ENCODE data around the gene ADAMTS10.
"Not testable (repeated sequence)": the region's sequence is repeated elsewhere in the genome, so short reads cannot be mapped to it uniquely, and the experiment has no call there.

ADAMTS10 gene

DNA sequence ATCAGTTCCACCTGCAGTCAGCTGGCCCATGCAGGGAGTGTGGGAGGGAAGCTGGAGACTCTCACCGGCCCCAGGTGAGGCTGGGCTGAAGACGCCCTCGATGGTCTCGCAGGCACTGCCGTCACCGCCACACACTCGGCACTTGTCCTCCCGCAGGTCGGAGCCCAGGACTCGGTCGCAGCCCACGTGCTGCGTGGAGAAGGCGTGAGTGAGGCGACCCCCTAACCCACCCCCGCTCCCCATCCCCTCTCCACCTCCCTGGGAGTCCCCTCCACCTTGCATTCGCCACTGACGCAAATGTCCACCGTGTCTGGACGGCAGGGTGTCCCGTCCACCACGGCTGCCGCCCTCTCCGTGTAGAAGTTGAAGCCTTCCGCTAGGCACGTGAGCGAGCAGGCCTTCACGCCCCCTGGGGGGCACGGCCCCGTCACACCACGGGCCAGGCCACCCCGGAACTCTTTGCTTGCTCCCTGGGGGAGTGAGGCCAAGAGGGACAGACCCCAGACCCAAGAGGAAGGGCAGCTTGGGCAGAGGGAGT, 21.3 kb downstream of the ADAMTS10 start:
- H3K27me3 ChIP-seq (ENCODE audit: control insufficient read depth in 1 of 2, insufficient read depth in 2 of 2, low read length in 2 of 2), result no peaks in the 10 kb centered on the region
- no peaks in the 10 kb centered on the region for H3K9me3 ChIP-seq (ENCODE audit: low read length)
- no peak overlapping the region for H3K9ac ChIP-seq (ENCODE audit: low read length)
- H3K36me3 ChIP-seq (ENCODE audit: insufficient read depth, low read length), result peaks cover 4% of the 10 kb centered on the region
- peaks cover 7% of the 10 kb centered on the region for H3K4me1 ChIP-seq (ENCODE audit: insufficient read depth, low read length)
- no peak overlapping the region for H3K4me3 ChIP-seq (ENCODE audit: low read depth in 1 of 2, low read length in 2 of 2)
- H3K27ac ChIP-seq (ENCODE audit: low read depth, low read length), result no peak overlapping the region

DNA sequence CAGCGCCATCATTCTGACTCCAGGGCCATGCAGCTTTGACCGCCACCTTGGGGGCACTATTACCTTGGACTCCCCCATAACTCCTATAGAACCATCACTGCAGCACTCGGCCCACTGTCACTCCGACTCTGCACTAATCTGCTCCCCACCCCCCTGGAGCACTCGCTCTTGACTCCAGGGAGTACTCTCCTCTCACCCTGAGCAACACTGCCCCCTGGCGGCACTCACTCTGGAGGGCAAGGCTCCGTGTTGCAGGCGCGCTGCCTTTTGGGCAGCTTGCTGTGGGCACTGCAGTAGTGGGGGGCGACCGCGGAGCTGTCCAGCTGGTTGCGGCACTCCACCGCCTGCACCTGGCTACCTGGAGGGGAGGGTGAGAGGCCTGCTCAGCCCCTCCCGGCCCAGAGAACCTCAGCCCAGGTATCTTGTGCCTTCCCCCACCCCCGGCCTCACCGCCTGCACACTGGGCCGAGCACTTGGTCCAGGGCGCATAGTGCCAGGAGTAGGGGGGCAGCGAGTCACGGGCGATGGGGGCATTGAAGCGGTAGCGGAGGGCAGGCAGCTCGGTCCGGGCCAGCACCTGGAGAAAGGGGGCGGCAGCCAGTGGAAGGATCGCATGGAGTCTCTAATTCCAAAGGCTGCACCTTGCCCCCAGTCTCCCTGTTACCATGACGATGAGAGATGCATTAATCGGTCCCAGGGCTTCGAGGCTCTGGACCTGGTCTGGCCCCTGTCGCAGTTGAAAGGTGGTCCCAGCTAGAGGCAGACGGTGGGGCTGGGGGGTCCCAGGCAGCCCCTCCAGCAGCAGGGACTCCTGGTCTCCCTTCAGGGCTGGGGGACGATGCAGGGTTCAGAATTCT, 24.4 kb downstream of the ADAMTS10 start:
- Histone ChIP-seq H3K27ac (ENCODE audit: low read depth, low read length) (no peak overlapping the region), H3K4me1 (ENCODE audit: insufficient read depth, low read length) (no peaks in the 10 kb centered on the region), H3K9me3 (ENCODE audit: low read length) (no peaks in the 10 kb centered on the region), H3K36me3 (ENCODE audit: insufficient read depth, low read length) (peaks cover 5% of the 10 kb centered on the region), H3K9ac (ENCODE audit: low read length) (no peak overlapping the region), H3K4me3 (ENCODE audit: low read depth in 1 of 2, low read length in 2 of 2) (no peak overlapping the region), H3K27me3 (ENCODE audit: control insufficient read depth in 1 of 2, insufficient read depth in 2 of 2, low read length in 2 of 2) (no peaks in the 10 kb centered on the region)

GRCh38 chr19:8584965-8585893, 25.3 kb downstream of the ADAMTS10 start:
- Histone ChIP-seq H3K27ac (ENCODE audit: low read depth, low read length) (no peak overlapping the region), H3K9me3 (ENCODE audit: low read length) (no peaks in the 10 kb centered on the region), H3K27me3 (ENCODE audit: control insufficient read depth in 1 of 2, insufficient read depth in 2 of 2, low read length in 2 of 2) (no peaks in the 10 kb centered on the region), H3K4me1 (ENCODE audit: insufficient read depth, low read length) (no peaks in the 10 kb centered on the region), H3K4me3 (ENCODE audit: low read depth in 1 of 2, low read length in 2 of 2) (no peak overlapping the region), H3K36me3 (ENCODE audit: insufficient read depth, low read length) (peaks cover 5% of the 10 kb centered on the region), H3K9ac (ENCODE audit: low read length) (no peak overlapping the region)

- Histone ChIP-seq H3K36me3 (ENCODE audit: insufficient read depth, low read length) (peaks cover 5% of the 10 kb centered on the region), H3K27me3 (ENCODE audit: control insufficient read depth in 1 of 2, insufficient read depth in 2 of 2, low read length in 2 of 2) (peaks cover 0 to 18% of the 10 kb centered on the region in 2 donors), H3K4me3 (ENCODE audit: low read depth in 1 of 2, low read length in 2 of 2) (no peak overlapping the region), H3K4me1 (ENCODE audit: insufficient read depth, low read length) (no peaks in the 10 kb centered on the region), H3K9ac (ENCODE audit: low read length) (no peak overlapping the region), H3K9me3 (ENCODE audit: low read length) (no peaks in the 10 kb centered on the region), H3K27ac (ENCODE audit: low read depth, low read length) (no peak overlapping the region)
Measured at GRCh38 chr19:8580710-8581281, 29.7 kb downstream of the ADAMTS10 start.

DNA sequence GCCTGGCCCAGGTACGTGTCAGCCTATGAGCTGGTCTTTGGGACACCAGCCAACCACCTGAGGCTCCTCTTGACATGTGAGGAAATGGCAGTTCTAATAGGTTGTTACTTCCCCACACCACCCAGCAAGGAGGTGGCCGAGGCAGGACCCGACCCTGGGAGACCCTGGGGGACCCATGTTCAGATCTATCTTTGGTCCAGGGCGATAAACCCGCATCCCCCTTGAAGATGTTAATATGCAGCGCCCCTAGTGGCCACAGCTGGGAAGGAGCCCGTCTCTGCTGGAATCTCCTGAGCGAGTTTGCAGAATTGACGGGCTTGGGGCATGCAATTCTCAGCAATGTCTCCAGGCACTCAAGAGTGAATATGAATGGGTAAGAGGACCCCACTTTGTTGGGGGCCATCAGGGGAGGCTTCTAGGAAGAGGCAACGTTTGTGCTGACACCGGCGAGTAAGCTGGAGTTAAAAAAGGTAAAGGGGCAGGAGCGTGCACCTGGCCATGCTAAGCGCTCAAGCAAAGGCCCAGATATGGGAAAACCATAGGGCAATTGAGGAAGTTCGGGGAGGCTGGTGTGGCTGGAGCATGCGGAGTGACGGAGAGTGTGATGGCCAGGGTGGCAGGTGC, 31.8 kb downstream of the ADAMTS10 start:
- Histone ChIP-seq H3K9ac (ENCODE audit: low read length) (no peak overlapping the region), H3K27me3 (ENCODE audit: control insufficient read depth in 1 of 2, insufficient read depth in 2 of 2, low read length in 2 of 2) (peaks cover 0 to 18% of the 10 kb centered on the region in 2 donors), H3K9me3 (ENCODE audit: low read length) (no peaks in the 10 kb centered on the region), H3K4me1 (ENCODE audit: insufficient read depth, low read length) (no peaks in the 10 kb centered on the region), H3K4me3 (ENCODE audit: low read depth in 1 of 2, low read length in 2 of 2) (no peak overlapping the region), H3K27ac (ENCODE audit: low read depth, low read length) (no peak overlapping the region), H3K36me3 (ENCODE audit: insufficient read depth, low read length) (no peaks in the 10 kb centered on the region)

- Histone ChIP-seq H3K27me3 (ENCODE audit: control insufficient read depth in 1 of 2, insufficient read depth in 2 of 2, low read length in 2 of 2) (peaks cover 0 to 18% of the 10 kb centered on the region in 2 donors), H3K9me3 (ENCODE audit: low read length) (no peaks in the 10 kb centered on the region), H3K36me3 (ENCODE audit: insufficient read depth, low read length) (no peaks in the 10 kb centered on the region), H3K4me1 (ENCODE audit: insufficient read depth, low read length) (no peaks in the 10 kb centered on the region), H3K27ac (ENCODE audit: low read depth, low read length) (no peak overlapping the region), H3K9ac (ENCODE audit: low read length) (no peak overlapping the region), H3K4me3 (ENCODE audit: low read depth in 1 of 2, low read length in 2 of 2) (no peak overlapping the region)
Measured at GRCh38 chr19:8577741-8578140, 32.8 kb downstream of the ADAMTS10 start.

- Histone ChIP-seq H3K4me1 (ENCODE audit: insufficient read depth, low read length) (no peaks in the 10 kb centered on the region), H3K27ac (ENCODE audit: low read depth, low read length) (no peak within 1 kb of the TSS), H3K9ac (ENCODE audit: low read length) (no peak within 1 kb of the TSS), H3K9me3 (ENCODE audit: low read length) (no peaks in the 10 kb centered on the region), H3K36me3 (ENCODE audit: insufficient read depth, low read length) (no peaks in the 10 kb centered on the region), H3K27me3 (ENCODE audit: control insufficient read depth in 1 of 2, insufficient read depth in 2 of 2, low read length in 2 of 2) (peaks cover 0 to 18% of the 10 kb centered on the region in 2 donors), H3K4me3 (ENCODE audit: low read depth in 1 of 2, low read length in 2 of 2) (peak within 1 kb of the TSS in 1 of 2 donors; percentile 8)
Measured at GRCh38 chr19:8577247-8577646, 33.3 kb downstream of the ADAMTS10 start, which contains the start of gene MYO1F. TSS of gene MYO1F (minus strand) at chr19:8577442. CDS start at chr19:8577309, 133 bp downstream.

DNA sequence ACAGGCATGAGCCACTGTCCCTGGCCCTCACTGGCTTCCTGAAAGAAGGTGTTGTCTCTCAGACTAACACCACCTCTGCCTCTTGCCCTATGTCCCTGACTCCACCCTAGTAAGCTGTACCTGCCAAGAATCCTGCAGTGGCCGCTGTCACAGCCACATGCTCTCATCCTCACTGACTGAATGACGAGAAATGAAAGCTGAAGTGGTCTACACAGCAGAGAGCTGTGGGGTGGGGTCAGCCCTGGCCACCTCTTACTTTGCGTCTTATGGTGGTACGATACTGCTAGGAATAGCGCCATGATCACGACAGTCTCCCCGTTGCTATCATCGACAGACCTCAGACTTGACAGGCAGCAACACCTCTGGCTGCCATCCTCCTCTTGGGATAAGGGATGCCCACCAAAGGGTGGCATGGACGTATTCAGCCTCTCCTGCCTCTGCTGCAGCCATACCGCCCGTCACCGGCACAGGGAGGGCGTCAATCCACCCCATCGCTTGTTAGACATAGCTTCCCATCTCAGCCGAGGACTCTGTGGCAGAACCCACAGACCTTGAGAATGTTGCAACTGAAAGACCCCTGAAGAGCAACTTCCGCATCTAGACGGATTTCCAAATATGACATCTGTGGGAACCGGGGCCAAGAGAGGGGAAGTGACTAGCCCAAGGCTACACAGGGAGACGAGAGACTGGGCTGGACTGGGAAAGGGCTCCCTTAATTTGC, 34.1 kb downstream of the ADAMTS10 start:
- Histone ChIP-seq H3K9me3 (ENCODE audit: low read length) (no peaks in the 10 kb centered on the region), H3K9ac (ENCODE audit: low read length) (no peak overlapping the region), H3K36me3 (ENCODE audit: insufficient read depth, low read length) (no peaks in the 10 kb centered on the region), H3K27ac (ENCODE audit: low read depth, low read length) (no peak overlapping the region), H3K4me3 (ENCODE audit: low read depth in 1 of 2, low read length in 2 of 2) (peak overlapping the region in 1 of 2 donors; percentile 8), H3K27me3 (ENCODE audit: control insufficient read depth in 1 of 2, insufficient read depth in 2 of 2, low read length in 2 of 2) (peaks cover 0 to 18% of the 10 kb centered on the region in 2 donors), H3K4me1 (ENCODE audit: insufficient read depth, low read length) (no peaks in the 10 kb centered on the region)

- Histone ChIP-seq H3K9me3 (ENCODE audit: low read length) (no peaks in the 10 kb centered on the region), H3K36me3 (ENCODE audit: insufficient read depth, low read length) (no peaks in the 10 kb centered on the region), H3K27me3 (ENCODE audit: control insufficient read depth in 1 of 2, insufficient read depth in 2 of 2, low read length in 2 of 2) (peaks cover 0 to 18% of the 10 kb centered on the region in 2 donors), H3K9ac (ENCODE audit: low read length) (no peak overlapping the region), H3K27ac (ENCODE audit: low read depth, low read length) (no peak overlapping the region), H3K4me1 (ENCODE audit: insufficient read depth, low read length) (no peaks in the 10 kb centered on the region), H3K4me3 (ENCODE audit: low read depth in 1 of 2, low read length in 2 of 2) (peak overlapping the region in 1 of 2 donors; percentile 9)
Measured at GRCh38 chr19:8575467-8575997, 35.0 kb downstream of the ADAMTS10 start.

DNA sequence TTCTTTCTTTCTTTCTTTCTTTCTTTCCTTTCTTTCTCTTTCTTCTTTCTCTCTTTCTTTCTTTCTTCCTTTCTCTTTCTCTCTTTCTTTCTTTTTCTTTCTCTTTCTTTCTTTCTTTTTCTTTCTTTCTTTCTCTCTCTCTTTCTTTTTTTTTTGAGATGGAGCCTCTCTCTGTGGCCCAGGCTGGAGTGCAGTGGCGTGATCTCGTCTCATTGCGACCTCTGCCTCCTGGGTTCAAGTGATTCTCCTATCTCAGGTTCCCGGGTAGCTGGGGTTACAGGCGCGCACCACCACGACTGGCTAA, 35.9 kb downstream of the ADAMTS10 start:
- not testable (repeated sequence) for H3K27ac ChIP-seq (ENCODE audit: low read depth, low read length); H3K36me3 ChIP-seq (ENCODE audit: insufficient read depth, low read length); H3K9me3 ChIP-seq (ENCODE audit: low read length); H3K4me1 ChIP-seq (ENCODE audit: insufficient read depth, low read length); H3K4me3 ChIP-seq (ENCODE audit: low read depth in 1 of 2, low read length in 2 of 2); H3K9ac ChIP-seq (ENCODE audit: low read length)
- peaks cover 0 to 18% of the 10 kb centered on the region in 2 donors for H3K27me3 ChIP-seq (ENCODE audit: control insufficient read depth in 1 of 2, insufficient read depth in 2 of 2, low read length in 2 of 2)
